Measurements from ENCODE around the gene ATXN7L3. TPM values are rescaled to one million over a fixed set of nuclear protein-coding genes. Genes with fewer than 3 reads are reported as not detected.

The ATXN7L3 gene
- total and polyA plus RNA-seq, 9 of the 15 experiments (the other 6 are each of a cell fraction or from before 2014, with no cell fraction given) = 0.62 to 66.1 (median 33.2) TPM

DNA sequence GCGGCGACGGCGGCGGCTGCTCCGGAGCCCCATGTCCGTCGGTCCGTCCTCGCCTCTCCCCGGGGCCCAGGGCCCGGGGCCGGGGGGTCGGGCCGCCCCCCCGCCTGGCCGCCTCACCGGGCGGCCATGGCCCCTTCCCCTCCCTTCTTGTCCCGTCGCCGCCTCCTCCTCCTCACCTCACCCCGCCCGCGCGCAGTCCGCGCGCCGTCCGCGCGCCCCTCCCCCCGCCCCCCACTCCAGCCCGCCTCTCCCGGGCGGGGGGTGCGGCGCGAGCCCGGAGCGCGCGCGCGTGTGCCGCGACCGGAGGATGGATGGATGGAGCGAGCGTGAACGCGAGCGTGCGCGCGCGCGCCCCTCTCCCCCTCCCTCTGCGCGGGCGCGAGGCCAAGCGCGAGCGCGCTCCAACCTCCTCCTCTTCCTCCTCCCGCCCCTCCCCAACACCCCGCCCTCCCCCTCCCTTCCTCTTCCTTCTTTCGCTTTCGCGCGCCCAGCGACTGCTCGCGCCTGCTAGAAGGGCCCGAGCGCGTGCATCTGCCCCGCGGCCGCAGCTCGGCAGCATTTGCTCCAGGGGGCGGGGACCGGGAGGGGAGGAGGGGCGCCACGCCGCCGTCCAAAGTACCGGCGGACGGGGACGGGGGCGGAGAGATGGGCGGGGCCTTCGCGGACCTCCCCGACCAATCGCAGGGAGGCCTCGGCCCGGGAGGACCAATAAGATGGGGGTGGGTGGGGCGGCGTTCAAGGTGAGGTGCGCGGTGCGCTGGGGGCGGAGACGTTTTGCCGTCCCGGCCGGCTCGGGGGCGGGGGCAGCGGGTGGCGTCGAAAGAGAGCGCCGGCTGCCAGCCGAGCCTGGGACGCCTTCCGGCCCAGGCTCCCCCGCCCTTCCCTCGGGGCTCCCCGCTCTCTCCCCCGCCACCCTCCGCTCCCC lies at the start of gene ATXN7L3 (continued):
- TF ChIP-seq, protein P1, sequence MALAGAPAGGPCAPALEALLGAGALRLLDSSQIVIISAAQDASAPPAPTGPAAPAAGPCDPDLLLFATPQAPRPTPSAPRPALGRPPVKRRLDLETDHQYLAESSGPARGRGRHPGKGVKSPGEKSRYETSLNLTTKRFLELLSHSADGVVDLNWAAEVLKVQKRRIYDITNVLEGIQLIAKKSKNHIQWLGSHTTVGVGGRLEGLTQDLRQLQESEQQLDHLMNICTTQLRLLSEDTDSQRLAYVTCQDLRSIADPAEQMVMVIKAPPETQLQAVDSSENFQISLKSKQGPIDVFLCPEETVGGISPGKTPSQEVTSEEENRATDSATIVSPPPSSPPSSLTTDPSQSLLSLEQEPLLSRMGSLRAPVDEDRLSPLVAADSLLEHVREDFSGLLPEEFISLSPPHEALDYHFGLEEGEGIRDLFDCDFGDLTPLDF (CRISPR knock-in tag; IDR thresholded peaks at IDR 0.05) = no peak
- TF ChIP-seq POLR2G (IDR thresholded peaks at IDR 0.05; ENCODE audit: low read depth, low read length) (peak; percentile 77), MEF2A (IDR thresholded peaks at IDR 0.05; ENCODE audit: control insufficient read depth, low read depth, low read length) (no peak), ATF7 (IDR thresholded peaks at IDR 0.05) (no peak), MTA3 (IDR thresholded peaks at IDR 0.05; ENCODE audit: borderline replicate concordance) (no peak), ZKSCAN3 (CRISPR knock-in tag; IDR thresholded peaks at IDR 0.05) (no peak), ZNF766 (CRISPR knock-in tag; conservative IDR thresholded peaks at IDR 0.05) (peak; percentile 92), SMAD1 (IDR thresholded peaks at IDR 0.05; ENCODE audit: low read depth, low read length, partially characterized antibody) (no peak), ZNF384 (IDR thresholded peaks at IDR 0.05; ENCODE audit: low read depth, low read length) (no peak), RAD21 (CRISPR knock-in tag; conservative IDR thresholded peaks at IDR 0.05 in 1 of 2, IDR thresholded peaks at IDR 0.05 in 1 of 2) (no peak), MCM2 (IDR thresholded peaks at IDR 0.05; ENCODE audit: low read depth) (no peak), ZNF124 (CRISPR knock-in tag; IDR thresholded peaks at IDR 0.05) (no peak)
- TF ChIP-seq, protein P2, sequence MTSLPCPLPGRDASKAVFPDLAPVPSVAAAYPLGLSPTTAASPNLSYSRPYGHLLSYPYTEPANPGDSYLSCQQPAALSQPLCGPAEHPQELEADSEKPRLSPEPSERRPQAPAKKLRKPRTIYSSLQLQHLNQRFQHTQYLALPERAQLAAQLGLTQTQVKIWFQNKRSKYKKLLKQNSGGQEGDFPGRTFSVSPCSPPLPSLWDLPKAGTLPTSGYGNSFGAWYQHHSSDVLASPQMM (CRISPR knock-in tag; IDR thresholded peaks at IDR 0.05) = no peak
- TF ChIP-seq, protein P3, sequence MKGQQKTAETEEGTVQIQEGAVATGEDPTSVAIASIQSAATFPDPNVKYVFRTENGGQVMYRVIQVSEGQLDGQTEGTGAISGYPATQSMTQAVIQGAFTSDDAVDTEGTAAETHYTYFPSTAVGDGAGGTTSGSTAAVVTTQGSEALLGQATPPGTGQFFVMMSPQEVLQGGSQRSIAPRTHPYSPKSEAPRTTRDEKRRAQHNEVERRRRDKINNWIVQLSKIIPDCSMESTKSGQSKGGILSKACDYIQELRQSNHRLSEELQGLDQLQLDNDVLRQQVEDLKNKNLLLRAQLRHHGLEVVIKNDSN (CRISPR knock-in tag; IDR thresholded peaks at IDR 0.05) = no peak
- TF ChIP-seq, protein P4, sequence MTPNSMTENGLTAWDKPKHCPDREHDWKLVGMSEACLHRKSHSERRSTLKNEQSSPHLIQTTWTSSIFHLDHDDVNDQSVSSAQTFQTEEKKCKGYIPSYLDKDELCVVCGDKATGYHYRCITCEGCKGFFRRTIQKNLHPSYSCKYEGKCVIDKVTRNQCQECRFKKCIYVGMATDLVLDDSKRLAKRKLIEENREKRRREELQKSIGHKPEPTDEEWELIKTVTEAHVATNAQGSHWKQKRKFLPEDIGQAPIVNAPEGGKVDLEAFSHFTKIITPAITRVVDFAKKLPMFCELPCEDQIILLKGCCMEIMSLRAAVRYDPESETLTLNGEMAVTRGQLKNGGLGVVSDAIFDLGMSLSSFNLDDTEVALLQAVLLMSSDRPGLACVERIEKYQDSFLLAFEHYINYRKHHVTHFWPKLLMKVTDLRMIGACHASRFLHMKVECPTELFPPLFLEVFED (CRISPR knock-in tag; conservative IDR thresholded peaks at IDR 0.05) = no peak
- TF ChIP-seq, protein P5, sequence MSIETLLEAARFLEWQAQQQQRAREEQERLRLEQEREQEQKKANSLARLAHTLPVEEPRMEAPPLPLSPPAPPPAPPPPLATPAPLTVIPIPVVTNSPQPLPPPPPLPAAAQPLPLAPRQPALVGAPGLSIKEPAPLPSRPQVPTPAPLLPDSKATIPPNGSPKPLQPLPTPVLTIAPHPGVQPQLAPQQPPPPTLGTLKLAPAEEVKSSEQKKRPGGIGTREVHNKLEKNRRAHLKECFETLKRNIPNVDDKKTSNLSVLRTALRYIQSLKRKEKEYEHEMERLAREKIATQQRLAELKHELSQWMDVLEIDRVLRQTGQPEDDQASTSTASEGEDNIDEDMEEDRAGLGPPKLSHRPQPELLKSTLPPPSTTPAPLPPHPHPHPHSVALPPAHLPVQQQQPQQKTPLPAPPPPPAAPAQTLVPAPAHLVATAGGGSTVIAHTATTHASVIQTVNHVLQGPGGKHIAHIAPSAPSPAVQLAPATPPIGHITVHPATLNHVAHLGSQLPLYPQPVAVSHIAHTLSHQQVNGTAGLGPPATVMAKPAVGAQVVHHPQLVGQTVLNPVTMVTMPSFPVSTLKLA (conservative IDR thresholded peaks at IDR 0.05) = peak; percentile 52 to 72; a peak in 3 of 4 replicates
- TF ChIP-seq, protein P6, sequence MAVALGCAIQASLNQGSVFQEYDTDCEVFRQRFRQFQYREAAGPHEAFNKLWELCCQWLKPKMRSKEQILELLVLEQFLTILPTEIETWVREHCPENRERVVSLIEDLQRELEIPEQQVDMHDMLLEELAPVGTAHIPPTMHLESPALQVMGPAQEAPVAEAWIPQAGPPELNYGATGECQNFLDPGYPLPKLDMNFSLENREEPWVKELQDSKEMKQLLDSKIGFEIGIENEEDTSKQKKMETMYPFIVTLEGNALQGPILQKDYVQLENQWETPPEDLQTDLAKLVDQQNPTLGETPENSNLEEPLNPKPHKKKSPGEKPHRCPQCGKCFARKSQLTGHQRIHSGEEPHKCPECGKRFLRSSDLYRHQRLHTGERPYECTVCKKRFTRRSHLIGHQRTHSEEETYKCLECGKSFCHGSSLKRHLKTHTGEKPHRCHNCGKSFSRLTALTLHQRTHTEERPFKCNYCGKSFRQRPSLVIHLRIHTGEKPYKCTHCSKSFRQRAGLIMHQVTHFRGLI (CRISPR knock-in tag; IDR thresholded peaks at IDR 0.05) = no peak
- TF ChIP-seq, protein P7, sequence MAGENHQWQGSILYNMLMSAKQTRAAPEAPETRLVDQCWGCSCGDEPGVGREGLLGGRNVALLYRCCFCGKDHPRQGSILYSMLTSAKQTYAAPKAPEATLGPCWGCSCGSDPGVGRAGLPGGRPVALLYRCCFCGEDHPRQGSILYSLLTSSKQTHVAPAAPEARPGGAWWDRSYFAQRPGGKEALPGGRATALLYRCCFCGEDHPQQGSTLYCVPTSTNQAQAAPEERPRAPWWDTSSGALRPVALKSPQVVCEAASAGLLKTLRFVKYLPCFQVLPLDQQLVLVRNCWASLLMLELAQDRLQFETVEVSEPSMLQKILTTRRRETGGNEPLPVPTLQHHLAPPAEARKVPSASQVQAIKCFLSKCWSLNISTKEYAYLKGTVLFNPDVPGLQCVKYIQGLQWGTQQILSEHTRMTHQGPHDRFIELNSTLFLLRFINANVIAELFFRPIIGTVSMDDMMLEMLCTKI (IDR thresholded peaks at IDR 0.05; ENCODE audit: partially characterized antibody) = no peak

All from K562 (cell line).